ENCODE data around the gene EIF3F.

EIF3F gene

GRCh38 chr11:8032576-8033304 lies 45.6 kb downstream of the EIF3F start:
- H3K9me3 ChIP-seq (ENCODE audit: control insufficient read depth, low read length) = no peaks in the 10 kb centered on the region
- peaks cover 2% of the 10 kb centered on the region for H3K79me2 ChIP-seq
- no peak overlapping the region for H3K4me3 ChIP-seq (ENCODE audit: low read depth, low read length)
- H3K27me3 ChIP-seq (ENCODE audit: control insufficient read depth, insufficient read depth, low read length) = no peaks in the 10 kb centered on the region
- H3K4me1 ChIP-seq = peaks cover 28% of the 10 kb centered on the region
- H3K9ac ChIP-seq = no peak overlapping the region
- H3K36me3 ChIP-seq (ENCODE audit: control insufficient read depth, insufficient read depth, low read length) = no peaks in the 10 kb centered on the region
- H2AFZ ChIP-seq = no peak overlapping the region
- no peak overlapping the region for H3K27ac ChIP-seq
- no peak for TF ChIP-seq CTCF (IDR thresholded peaks at IDR 0.05)
- H3K4me2 ChIP-seq (ENCODE audit: low read length) = no peak overlapping the region

GRCh38 chr11:8033305-8034105 lies 46.4 kb downstream of the EIF3F start:
- Histone ChIP-seq H2AFZ (peak overlapping the region; percentile 42), H3K9ac (no peak overlapping the region), H3K9me3 (ENCODE audit: control insufficient read depth, low read length) (no peaks in the 10 kb centered on the region), H3K4me3 (ENCODE audit: low read depth, low read length) (no peak overlapping the region), H3K36me3 (ENCODE audit: control insufficient read depth, insufficient read depth, low read length) (no peaks in the 10 kb centered on the region), H3K79me2 (peaks cover 2% of the 10 kb centered on the region), H3K4me2 (ENCODE audit: low read length) (no peak overlapping the region), H3K4me1 (peaks cover 28% of the 10 kb centered on the region), H3K27ac (no peak overlapping the region), H3K27me3 (ENCODE audit: control insufficient read depth, insufficient read depth, low read length) (no peaks in the 10 kb centered on the region)
- TF ChIP-seq CTCF (IDR thresholded peaks at IDR 0.05) = peak; percentile 85

- no peaks in the 10 kb centered on the region for H3K36me3 ChIP-seq (ENCODE audit: control insufficient read depth, insufficient read depth, low read length)
- TF ChIP-seq CTCF (IDR thresholded peaks at IDR 0.05) = no peak
- H3K9ac ChIP-seq = no peak overlapping the region
- H3K27me3 ChIP-seq (ENCODE audit: control insufficient read depth, insufficient read depth, low read length) = no peaks in the 10 kb centered on the region
- peak overlapping the region; percentile 96 for H3K27ac ChIP-seq
- H3K4me1 ChIP-seq = peaks cover 28% of the 10 kb centered on the region
- H3K79me2 ChIP-seq = peaks cover 2% of the 10 kb centered on the region
- no peak overlapping the region for H2AFZ ChIP-seq
- no peak overlapping the region for H3K4me2 ChIP-seq (ENCODE audit: low read length)
- H3K9me3 ChIP-seq (ENCODE audit: control insufficient read depth, low read length) = no peaks in the 10 kb centered on the region
- H3K4me3 ChIP-seq (ENCODE audit: low read depth, low read length) = no peak overlapping the region
Observed at GRCh38 chr11:8034106-8034585, 47.0 kb downstream of the EIF3F start.

GRCh38 chr11:8034604-8035190 lies 47.6 kb downstream of the EIF3F start:
- Histone ChIP-seq H3K79me2 (peaks cover 2% of the 10 kb centered on the region), H3K9ac (no peak overlapping the region), H3K27ac (peak overlapping the region; percentile 96), H3K4me3 (ENCODE audit: low read depth, low read length) (no peak overlapping the region), H3K36me3 (ENCODE audit: control insufficient read depth, insufficient read depth, low read length) (no peaks in the 10 kb centered on the region), H3K4me1 (peaks cover 30% of the 10 kb centered on the region), H3K27me3 (ENCODE audit: control insufficient read depth, insufficient read depth, low read length) (no peaks in the 10 kb centered on the region), H3K4me2 (ENCODE audit: low read length) (no peak overlapping the region), H3K9me3 (ENCODE audit: control insufficient read depth, low read length) (no peaks in the 10 kb centered on the region), H2AFZ (peak overlapping the region; percentile 75)
- TF ChIP-seq CTCF (IDR thresholded peaks at IDR 0.05) = no peak
